ENCODE results near the gene SMG6.

DNA sequence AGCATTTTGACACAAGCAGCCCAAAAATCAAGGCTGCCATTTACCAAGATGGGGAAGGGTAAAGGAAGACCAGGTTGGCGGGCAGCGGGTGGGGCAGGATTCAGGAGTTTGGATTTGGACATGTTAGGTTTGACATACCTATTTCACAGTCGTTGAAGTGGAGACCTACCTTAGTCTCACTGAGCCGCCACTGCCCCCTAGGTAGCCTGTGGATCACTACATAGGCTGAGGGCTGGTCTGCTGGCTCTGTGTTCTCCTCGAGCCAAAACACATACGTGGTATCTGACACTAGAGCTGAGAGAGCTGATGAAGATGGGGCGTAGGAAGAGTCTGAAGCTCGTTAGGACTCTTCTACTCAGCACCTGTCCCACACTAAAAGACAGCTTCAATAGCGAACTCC lies 133.6 kb downstream of the SMG6 start:
- TF ChIP-seq, protein P1, sequence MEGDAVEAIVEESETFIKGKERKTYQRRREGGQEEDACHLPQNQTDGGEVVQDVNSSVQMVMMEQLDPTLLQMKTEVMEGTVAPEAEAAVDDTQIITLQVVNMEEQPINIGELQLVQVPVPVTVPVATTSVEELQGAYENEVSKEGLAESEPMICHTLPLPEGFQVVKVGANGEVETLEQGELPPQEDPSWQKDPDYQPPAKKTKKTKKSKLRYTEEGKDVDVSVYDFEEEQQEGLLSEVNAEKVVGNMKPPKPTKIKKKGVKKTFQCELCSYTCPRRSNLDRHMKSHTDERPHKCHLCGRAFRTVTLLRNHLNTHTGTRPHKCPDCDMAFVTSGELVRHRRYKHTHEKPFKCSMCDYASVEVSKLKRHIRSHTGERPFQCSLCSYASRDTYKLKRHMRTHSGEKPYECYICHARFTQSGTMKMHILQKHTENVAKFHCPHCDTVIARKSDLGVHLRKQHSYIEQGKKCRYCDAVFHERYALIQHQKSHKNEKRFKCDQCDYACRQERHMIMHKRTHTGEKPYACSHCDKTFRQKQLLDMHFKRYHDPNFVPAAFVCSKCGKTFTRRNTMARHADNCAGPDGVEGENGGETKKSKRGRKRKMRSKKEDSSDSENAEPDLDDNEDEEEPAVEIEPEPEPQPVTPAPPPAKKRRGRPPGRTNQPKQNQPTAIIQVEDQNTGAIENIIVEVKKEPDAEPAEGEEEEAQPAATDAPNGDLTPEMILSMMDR (IDR thresholded peaks at IDR 0.05), result peak; percentile 29
- no peak for TF ChIP-seq EZH2 (IDR thresholded peaks at IDR 0.05; ENCODE audit: borderline replicate concordance, insufficient read depth, low read depth, low read length, poor library complexity, severe bottlenecking)

All from B cell (primary cell).